ENCODE measurements around the gene HDAC4.

HDAC4 gene

GRCh38 chr2:239300871-239301735, 99.7 kb downstream of the HDAC4 start:
- no peak for DNase-seq (ENCODE audit: low read depth)
- no peak overlapping the region for H3K4me3 ChIP-seq (ENCODE audit: low read depth, low read length)
- TF ChIP-seq, protein P1, sequence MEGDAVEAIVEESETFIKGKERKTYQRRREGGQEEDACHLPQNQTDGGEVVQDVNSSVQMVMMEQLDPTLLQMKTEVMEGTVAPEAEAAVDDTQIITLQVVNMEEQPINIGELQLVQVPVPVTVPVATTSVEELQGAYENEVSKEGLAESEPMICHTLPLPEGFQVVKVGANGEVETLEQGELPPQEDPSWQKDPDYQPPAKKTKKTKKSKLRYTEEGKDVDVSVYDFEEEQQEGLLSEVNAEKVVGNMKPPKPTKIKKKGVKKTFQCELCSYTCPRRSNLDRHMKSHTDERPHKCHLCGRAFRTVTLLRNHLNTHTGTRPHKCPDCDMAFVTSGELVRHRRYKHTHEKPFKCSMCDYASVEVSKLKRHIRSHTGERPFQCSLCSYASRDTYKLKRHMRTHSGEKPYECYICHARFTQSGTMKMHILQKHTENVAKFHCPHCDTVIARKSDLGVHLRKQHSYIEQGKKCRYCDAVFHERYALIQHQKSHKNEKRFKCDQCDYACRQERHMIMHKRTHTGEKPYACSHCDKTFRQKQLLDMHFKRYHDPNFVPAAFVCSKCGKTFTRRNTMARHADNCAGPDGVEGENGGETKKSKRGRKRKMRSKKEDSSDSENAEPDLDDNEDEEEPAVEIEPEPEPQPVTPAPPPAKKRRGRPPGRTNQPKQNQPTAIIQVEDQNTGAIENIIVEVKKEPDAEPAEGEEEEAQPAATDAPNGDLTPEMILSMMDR (conservative IDR thresholded peaks at IDR 0.05; ENCODE audit: low read depth, low read length) = no peak

DNA sequence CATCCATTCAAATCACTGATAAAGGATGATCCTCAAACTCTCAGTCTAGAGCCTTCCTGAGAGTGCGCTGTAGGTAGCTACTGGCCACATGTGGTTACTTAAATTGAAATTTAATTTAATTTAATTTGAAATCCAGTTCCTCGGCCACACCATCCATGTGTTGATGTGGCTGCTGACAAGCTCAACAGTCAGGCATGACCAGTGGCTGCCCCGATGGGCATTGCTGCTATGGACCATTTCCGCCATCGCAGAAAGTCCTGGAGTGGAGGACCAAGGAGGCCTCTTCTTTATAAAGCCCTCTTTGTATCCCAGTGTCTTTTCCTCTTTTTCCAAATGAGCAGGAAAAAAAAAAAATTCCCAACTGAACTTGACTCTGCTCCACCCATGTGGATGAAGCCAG, 100.6 kb downstream of the HDAC4 start:
- TF ChIP-seq, protein P1 (conservative IDR thresholded peaks at IDR 0.05; ENCODE audit: low read depth, low read length) = no peak
- no peak for DNase-seq (ENCODE audit: low read depth)
- no peak overlapping the region for H3K4me3 ChIP-seq (ENCODE audit: low read depth, low read length)

DNA sequence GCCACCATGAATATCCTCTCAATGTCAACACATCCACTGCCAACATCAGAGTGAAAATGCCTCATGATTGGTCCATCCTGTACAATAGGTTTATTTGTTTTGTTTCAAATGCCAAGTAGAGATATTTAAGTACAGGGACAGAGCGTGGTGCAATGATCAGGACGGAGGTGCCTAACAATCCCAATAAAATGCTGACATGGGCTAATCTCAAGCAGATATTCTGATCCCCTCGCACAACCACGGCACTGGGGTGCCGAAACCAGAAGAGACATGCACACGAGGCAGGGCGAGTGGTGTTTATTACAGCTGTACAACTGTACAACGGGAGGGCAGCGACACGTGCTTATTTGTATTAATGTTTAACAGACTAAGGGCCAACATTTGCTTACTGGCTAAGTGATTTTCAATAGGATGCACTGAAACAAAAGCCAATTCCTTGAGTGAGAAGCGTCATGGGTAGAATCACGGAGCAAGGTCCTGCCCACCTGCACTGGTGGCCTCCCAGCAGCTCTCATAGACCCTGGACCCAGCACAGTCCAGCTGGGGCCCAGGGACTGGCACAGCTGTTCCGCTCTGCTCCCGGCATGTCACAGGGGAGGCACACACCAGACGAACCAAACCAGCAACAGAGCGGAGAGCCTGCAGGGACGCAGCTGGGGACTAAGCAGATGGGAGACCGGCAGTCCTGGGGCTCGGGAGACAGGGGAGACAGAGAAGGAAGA, 101.4 kb downstream of the HDAC4 start:
- DNase-seq (ENCODE audit: low read depth) = no peak
- no peak overlapping the region for H3K4me3 ChIP-seq (ENCODE audit: low read depth, low read length)
- TF ChIP-seq, protein P1 (conservative IDR thresholded peaks at IDR 0.05; ENCODE audit: low read depth, low read length) = no peak

DNA sequence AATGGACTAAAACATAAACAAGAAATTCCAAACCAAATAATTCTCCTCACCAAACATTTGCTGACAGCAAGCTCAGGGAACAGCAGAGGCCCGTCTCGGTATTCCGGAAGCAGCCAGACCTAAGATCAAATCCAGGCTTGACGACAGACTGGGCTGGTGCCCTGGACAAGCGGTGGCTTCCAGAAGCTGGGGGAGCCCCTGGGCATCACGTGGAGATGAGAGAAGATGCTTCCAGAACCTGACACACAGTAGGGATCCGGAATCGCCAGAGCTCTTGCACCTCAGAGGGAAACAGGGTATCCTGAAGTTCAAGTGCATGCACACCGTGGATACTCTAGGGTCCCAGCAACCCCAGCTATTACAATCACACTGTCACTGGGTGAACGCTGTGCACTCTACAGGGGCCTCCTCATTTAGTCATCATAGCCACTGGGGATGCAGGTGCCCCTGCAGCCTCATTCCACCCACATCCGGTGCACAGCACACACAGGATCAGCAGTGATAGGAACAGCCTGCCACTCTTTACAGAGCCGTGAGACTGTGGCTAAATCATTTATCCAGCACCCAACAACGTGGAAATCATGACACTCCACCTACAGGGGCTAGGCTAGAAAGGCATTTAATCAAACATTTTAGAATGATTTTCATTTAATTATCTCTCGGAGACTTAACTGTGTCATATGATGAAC, 102.6 kb downstream of the HDAC4 start:
- no peak overlapping the region for H3K4me3 ChIP-seq (ENCODE audit: low read depth, low read length)
- TF ChIP-seq, protein P1 (conservative IDR thresholded peaks at IDR 0.05; ENCODE audit: low read depth, low read length) = no peak
- no peak for DNase-seq (ENCODE audit: low read depth)

DNA sequence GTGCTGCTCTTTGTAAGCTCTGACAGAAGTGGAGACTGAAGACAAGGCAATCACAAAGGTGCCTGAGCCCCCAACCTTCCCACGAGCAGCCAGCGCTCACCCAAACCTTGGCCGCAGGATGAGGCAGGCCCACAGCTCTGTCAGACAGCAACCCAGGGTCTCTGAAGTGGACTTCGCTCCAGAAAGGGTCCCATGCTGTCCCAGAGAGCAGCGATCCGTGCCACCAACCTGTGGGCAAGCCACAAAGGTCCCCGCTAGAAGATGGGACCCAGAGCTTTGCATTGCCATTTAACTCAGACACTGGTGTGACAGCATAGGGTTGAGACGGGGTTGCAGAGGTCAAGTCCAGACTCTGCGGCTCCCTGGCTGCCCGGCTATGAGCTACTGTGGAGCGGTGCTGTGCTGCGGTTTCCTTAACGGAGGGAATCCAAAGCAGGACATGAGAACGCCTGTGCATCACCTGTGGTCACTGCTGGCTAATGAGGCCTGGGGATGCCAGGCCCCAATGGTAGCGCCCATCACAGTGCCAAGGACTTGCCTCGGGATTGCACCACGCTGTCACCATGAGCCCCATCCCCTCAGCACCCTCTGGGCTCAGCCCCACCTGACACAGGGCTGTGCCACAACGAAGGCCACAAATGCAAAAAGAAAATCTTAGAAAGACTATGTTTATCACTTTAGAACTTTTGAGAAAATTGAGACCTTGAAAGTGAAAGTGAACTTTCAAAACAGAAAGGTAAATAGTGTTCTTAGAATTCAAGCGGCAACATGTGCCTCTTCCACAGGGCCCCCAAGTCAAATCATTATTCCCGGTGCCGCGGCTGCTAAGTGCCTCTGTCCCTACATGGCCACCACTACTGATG, 103.4 kb downstream of the HDAC4 start:
- H3K4me3 ChIP-seq (ENCODE audit: low read depth, low read length) = no peak overlapping the region
- no peak for DNase-seq (ENCODE audit: low read depth)
- TF ChIP-seq, protein P1 (conservative IDR thresholded peaks at IDR 0.05; ENCODE audit: low read depth, low read length) = no peak

All from choroid plexus epithelial cell (primary cell).